GM21423 (cell line): ENCODE results near the gene MKRN2.
"Not testable (repeated sequence)": the region's sequence is repeated elsewhere in the genome, so short reads cannot be mapped to it uniquely, and the experiment has no call there.

Source experiments
- ATAC-seq: cut with Tn5 transposase; IDR thresholded peaks from one replicate; pipeline ENCODE4 v1.9.1; 2021; ENCODE audit warnings: mild to moderate bottlenecking, moderate library complexity; ENCODE audit not compliant: unreplicated experiment

The MKRN2 gene

DNA sequence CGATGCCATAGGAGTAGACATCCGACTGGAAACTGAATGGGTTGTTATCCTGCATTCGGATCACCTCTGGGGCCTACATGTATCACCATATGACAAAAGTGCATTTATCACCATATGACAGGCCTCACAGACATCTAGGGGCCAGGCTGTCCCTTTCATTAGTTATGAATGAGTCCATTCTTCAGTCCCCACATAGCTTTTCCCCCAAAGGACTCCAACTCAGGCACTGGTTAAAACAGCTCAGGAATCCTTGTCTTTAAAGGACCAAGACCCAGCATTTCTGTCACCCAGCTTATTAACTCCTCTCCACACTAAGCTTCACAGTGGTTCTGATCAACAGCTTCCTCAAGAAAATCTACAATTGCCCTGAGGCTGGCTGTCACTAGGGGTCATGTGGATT lies 28.3 kb downstream of the MKRN2 start:
- no peak for ATAC-seq

DNA sequence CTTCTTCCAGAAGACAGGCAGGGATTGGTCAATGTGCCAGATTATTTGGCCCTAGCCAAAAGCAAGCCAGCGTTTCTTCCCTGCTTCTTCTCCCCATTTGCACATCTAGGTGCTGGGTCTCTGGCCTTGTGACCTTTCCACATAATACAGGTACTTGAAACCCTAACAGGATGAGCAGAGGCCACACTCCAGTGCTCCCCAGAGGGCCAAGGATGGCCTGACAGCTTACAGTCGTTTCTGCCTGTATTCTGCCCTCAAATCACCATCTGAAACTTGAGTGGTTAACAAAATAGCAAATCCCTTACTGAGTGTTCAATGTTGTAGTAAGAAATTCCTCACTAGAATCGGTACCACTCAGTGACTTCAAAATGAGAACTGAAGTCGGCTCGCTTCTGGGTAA lies 29.1 kb downstream of the MKRN2 start:
- no peak for ATAC-seq

GRCh38 chr3:12586403-12586802 lies 29.5 kb downstream of the MKRN2 start:
- ATAC-seq: no peak

GRCh38 chr3:12588039-12589009 lies 31.4 kb downstream of the MKRN2 start:
- ATAC-seq: no peak

GRCh38 chr3:12590096-12590495 lies 33.2 kb downstream of the MKRN2 start:
- ATAC-seq: no peak

DNA sequence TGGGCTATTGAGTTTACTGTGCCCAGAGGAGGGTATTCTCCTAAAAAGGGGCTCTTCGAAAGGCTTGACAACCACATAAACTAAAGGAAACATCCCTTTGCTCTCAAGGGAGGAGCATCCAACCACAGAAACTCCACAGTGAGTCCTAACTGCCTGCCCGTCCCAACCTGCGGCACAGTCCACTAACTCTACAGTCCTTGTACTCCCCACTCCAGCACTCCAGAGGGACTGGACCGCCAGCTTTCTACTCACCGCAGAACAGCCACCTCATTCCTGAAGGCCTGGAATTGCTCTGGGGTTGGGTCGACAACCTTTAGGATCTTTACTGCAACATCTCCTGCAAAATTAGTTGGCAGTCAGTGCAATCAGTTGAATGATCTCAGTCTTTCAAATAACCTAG lies 34.6 kb downstream of the MKRN2 start:
- ATAC-seq: no peak

DNA sequence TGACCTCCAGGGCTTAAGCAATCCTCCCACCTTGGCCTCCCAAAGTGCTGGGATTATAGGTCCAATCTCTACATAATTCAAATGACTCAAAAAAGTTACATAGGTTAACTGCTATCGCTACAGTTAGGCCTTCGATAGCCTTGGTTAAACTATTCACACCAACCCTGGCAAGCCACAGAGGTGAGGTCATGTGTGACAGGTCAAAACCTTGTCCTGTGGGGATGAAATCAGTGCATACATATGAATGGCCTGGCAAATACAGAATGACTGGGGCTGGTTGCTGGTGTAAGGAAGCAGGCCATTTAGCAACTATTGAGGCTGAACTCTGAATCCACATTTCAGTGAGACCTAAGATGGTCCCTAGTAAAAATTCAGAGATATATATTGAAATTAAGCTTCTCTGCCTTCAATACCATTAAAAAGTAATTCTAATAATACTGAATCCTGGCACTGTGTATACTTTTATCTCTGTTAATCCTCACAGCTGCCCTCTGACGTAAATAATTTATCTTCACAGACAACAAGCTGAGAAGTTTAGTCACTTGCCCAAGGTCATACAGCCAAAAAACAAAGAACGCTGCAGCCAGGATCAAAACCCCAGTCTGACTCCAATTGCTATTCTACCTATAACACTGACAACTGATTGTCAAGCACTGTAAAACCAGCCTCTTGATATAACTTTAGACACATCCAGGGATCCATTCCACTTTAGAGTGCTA lies 35.3 kb downstream of the MKRN2 start:
- no peak for ATAC-seq

GRCh38 chr3:12593473-12593872 lies 36.6 kb downstream of the MKRN2 start:
- ATAC-seq: no peak

DNA sequence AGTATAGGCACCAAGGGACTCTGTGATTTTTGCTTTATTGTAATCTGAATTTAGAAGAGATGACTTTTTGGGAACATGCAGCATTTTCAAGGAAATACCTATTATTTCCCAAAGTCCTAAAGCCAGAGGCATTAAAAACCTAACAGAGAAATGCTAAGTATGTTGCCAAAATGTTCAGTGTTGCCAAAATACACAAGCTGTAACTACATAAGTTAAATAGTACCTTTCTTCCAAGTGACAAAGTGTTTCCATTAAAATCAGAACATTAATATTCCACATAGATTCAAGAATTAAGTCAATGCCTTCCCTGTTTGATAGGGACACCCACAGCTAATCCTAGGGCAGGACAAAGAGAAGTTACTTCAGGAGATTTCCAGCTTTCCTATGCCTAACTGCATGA lies 42.0 kb downstream of the MKRN2 start:
- no peak for ATAC-seq

- no peak for ATAC-seq
Measured at GRCh38 chr3:12601072-12601471, 44.2 kb downstream of the MKRN2 start.

DNA sequence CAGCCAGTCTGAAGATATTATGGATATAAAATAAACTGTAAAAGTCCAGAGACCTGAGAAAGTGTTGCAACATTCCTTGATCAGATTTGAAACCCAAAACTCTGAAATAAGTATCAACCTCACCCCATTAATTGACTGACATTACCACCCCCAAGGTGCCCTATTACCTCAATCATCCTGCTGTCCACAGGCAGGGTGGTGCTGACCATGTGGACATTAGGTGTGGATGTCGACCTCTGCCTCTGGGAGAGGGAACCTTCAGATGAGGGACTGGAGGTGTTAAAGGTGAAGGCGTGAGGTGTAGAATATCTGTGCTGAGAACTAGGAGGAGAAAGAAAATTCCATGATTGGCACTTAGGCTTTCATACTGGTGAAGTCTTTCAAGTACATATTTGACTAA lies 47.1 kb downstream of the MKRN2 start:
- ATAC-seq: no peak

DNA sequence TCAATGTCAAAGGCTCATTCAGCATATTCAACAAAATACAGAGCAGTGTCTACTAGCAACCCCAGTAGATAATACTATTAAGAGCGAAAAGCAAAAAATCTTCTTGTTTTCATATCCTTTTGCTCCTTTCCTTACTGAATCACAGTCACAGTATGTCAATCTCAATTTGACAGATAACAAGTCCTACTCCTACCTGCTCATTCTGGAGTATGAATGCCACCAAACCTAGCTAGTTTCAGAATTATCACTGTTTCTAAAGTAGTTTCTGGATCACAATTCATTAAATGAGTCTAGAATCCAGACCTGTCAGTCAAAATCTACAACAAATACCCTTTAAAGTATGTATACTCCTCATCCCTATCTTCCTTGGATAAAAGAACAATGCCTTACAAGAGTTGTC lies 51.5 kb downstream of the MKRN2 start:
- ATAC-seq: no peak

DNA sequence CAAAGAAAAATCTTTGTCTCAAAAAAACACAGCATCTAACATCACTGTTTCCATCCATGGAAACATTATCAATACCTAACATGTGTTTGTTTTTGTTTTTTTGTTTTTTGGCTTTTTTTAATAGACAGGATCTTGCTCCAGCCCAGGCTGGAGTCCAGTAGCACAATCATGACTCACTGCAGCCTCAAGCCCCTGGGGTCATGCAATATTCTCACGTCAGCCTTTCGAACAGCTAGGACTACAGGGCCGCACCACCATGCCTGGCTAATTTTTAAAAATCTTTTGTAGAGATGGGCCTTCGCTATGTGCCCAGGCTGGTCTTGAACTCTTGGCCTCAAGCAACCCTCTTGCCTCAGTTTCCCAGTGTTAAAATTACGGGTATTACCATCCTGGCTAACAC lies 54.2 kb downstream of the MKRN2 start:
- ATAC-seq: no peak

GRCh38 chr3:12612514-12613226 lies 55.8 kb downstream of the MKRN2 start:
- no peak for ATAC-seq

DNA sequence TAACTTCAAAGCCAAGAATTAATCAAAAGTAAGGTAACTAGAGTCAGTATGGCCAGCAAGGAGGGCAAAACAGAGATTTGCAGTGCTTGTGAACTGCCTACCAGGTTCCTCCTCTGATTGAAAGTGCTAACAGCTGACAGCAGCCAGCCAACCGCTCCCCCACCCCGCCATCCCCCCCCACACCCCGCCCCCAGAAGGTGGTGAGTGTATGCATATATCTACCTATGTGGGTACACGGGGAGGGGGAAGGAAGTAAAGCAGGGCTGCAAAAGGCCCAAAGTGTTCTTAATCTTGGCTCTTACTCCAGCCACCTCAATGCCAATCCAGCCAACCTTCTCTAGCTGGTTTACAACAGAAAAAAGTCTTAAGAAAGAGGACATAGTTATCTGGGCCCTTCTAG lies 56.4 kb downstream of the MKRN2 start:
- ATAC-seq: no peak

DNA sequence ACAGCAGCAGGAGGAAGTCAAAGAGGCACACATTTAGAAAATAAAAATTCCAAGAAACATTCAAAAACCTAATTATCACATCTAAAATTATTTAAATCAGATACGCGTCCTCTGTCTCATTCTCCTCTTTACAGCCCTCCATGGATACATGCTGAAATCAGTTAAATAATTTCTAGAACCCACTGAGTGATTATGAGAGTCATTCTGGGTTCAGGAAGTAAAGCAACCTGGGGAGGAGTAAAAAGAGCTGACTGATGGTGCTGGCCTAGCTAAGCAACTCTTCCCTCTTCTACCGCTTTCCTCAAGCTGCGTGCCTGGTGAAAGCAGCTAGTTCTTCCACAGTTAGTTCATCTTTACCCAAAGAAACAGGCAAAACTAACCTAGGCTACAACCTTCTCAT lies 58.4 kb downstream of the MKRN2 start:
- ATAC-seq: no peak

- ATAC-seq: no peak
Measured at GRCh38 chr3:12618426-12618825, 61.5 kb downstream of the MKRN2 start.

GRCh38 chr3:12620305-12620704 lies 63.4 kb downstream of the MKRN2 start:
- ATAC-seq: no peak

DNA sequence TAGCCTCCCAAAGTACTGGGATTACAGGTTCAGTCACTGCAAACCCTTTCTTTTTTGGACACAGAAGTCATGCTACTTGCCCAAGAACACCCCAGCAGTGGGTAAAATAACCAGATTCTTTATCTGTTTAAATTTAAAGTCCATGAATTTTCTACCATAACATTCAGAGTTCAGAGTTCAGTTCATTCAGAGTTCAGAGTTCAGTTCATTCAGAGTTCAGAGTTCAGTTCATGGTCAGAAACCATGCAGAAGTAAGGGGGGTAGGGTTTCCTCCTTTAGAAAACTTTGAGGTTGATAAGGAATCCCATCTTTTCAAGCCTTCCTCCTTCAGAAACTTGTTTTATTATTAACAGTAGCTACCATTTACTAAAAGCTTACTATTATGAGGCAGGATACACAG lies 63.8 kb downstream of the MKRN2 start:
- no peak for ATAC-seq

GRCh38 chr3:12622335-12622734 lies 65.4 kb downstream of the MKRN2 start:
- no peak for ATAC-seq

DNA sequence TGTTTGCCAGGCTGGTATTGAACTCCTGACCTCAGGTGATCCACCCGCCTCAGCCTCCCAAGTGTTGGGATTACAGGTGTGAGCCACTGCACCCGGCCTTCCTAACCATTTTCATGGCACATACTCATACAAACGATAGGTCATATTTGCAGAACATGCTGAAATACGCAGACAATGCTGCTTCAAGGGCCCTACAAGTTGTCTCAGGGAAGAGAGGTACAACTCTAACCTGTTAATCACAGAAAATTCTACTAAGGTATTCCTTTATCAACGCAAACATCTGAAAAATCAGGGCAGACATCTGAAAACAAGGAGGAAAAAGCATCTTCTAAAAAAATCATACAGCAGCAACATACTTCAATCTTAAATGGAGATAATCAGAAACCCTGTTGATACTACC lies 67.2 kb downstream of the MKRN2 start:
- ATAC-seq: no peak

GRCh38 chr3:12624964-12625363 lies 68.1 kb downstream of the MKRN2 start:
- not testable (repeated sequence) for ATAC-seq
